Measurements from ENCODE around the gene WNT7B.

The WNT7B gene

DNA sequence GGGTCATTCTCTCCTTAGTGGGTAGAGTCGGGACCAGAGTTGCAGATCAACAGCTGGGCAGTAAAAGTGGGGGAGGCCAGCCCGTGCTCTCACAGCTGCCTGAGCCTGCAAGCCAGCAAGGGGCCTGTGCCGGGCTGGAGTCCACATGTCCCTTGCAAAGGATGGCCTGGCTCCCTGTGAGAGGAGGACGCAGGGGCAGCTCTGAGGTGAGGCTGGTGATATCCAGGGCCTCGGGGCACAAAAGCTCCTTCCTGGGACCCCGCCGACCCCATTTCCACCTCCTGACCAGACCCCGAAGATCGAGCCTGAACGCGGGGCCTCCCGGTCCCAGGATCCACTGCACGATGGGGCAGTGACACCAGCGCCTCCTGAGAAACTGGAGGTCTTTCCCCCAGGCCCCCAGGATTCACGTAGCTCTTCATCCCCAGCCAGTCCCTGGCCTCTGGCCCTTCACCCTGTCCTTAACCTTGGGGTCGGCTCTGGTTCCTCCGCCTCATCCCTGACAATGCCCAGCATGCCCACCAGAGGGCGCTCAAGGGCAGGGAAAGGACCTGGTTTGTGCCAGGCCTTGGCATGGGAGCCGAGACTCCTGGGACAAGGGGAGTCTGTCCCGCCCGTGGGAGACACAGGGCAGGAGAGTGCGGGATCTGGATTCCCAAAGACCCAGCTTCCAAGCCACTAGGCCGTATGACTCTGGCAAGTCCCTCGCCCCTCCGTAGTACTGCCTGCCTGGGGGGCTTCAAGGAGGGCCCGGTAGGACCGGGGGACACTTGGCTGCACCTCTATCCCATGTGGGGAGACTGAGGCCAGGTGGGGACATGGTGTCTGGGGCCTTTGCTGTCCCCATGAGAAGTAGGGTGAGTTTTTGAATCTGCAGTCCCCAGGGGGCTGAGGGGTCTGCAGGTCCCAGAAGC lies 17.8 kb upstream of the WNT7B start:
- peak; percentile 82 for DNase-seq

DNA sequence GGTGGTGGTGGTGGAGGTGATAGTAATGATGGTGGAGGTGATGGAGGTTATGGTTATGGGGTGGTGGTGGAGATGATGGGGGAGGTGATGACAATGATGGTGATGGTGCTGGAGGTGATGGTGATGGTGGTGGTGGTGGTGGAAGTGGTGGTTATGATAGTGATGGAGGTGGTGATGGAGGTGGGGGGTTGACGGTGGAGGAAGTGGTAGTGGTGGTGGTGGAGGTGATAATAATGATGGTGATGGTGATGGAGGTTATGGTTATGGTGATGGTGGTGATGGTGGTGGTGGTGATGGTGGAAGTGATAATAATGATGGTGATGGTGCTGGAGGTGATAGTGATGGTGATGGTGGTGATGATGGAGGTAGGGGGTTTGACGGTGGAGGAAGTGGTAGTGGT lies 16.9 kb upstream of the WNT7B start:
- no peak for DNase-seq

DNA sequence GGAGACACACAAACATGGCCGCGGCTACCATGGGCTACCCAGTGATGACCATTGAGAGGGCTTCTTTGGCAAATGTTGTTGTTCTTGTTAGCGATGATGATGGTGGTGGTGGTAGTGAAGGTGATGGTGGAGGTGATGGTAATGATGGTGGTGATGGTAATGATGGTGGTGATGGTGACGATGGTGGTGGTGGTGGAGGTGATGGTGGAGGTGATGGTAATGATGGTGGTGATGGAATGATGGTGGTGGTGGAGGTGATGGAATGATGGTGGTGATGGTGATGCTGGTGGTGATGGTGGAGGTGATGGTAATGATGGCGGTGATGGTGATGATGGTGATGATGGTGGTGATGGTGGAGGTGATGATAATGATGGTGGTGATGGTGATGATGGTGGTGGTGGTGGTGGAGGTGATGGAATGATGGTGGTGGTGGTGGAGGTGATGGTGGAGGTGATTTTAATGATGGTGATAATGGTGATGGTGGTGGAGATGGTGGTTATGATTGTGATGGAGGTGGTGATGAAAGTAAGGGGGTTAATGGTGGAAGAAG lies 16.3 kb upstream of the WNT7B start:
- DNase-seq, result no peak

DNA sequence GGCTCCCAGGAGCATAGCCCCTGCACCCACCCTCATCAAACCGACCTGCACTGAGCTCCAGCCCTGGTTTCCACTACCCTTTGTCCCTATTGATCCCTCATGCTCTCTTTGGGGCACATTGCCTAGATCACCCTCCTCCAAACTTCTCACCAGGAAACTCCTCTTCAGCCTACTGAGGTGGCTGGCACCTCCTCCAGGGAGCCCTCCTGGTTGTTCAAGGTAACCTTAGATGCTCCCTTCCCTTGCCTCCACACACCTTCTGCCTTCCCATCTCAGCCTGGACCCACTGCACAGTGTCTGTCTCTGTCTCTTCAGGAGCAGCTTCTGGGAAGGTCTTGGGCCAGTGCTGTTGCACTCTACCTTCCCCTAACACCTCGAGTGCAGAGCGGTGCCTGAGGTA lies 15.8 kb upstream of the WNT7B start:
- no peak for DNase-seq

DNA sequence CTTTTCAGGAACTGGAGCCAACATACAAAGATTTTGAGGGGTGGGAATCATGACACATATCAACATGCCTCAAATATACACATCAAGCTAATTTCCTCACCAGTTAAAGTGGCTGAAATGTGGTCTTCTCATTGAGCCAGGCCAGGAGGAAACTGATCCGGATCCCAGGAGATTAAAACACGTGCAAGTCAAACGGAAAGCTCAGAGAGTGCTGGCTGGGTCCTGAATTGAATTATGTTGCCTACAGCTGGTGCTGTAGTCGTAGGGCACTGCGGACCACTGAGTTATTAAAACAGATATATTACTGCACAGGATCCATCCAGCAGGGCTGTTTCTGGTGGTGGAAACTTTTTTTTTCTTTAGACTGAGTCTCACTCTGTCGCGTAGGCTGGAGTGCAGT lies 14.1 kb upstream of the WNT7B start:
- no peak for DNase-seq

- DNase-seq, result no peak
Measured at GRCh38 chr22:45987136-45987861, 10.3 kb upstream of the WNT7B start.

GRCh38 chr22:45984316-45984916 lies 7.5 kb upstream of the WNT7B start:
- DNase-seq, result no peak

- DNase-seq, result no peak
Measured at GRCh38 chr22:45983797-45984196, 6.8 kb upstream of the WNT7B start.

- no peak for DNase-seq
Measured at GRCh38 chr22:45980761-45981160, 3.8 kb upstream of the WNT7B start.

GRCh38 chr22:45980268-45980570 lies 3.3 kb upstream of the WNT7B start:
- no peak for DNase-seq

DNA sequence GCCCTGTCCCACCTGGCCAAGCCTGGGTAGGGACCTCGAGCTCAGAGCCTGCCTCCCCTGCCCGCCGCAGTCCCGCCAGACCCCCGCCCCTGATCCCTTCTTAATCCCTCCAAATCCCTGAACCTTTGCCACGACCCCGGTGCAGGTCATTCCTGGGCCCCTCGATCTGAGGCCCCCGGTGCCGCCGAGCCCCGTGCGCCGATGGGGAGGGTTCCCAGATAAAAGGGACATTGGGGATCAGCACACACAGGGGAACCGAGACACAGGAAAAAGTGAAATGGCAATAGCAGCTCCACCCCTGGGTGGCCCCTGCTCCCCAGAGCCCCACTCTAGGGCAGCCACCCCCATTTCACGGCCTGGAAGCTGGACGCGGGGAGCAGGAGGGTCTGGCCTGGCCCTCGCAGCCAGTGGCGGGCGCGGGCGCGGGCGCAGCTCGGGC lies 1.3 kb upstream of the WNT7B start:
- no peak for DNase-seq

DNA sequence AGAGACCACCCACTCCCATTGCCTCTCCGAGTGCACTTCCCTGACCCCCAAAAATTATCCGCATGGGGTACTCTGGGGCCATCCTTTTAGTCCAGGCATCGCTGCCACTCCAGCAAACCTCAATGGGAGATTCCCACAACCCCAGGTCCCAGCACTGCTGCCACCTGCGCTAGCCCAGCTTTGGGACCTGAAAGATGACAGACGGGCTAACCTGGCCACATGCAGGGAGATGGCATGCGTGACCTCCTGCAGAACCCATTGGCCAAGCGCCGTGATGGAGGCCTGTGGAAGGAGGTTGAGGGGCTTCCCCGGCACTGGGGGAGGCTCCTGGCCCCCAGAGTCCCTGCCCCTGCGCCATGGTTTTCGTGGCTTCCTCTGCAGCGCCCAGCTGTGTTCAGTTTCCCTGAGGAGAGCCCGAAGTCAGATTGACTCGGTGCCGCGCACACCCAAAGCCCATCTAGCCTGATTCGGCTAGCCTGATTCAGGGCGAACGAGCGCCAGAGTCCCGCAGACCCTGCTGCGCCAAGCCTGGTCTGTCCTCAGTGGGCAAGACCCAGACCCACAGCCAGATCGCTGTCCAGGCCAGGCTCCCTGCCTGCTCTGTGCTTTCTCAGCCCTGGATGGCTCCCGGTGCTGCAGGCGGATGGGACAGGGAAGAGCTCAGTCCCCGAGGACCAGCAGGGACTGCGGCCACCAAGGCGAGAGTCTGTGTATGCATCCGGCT lies 751 bp upstream of the WNT7B start:
- DNase-seq, result no peak

DNA sequence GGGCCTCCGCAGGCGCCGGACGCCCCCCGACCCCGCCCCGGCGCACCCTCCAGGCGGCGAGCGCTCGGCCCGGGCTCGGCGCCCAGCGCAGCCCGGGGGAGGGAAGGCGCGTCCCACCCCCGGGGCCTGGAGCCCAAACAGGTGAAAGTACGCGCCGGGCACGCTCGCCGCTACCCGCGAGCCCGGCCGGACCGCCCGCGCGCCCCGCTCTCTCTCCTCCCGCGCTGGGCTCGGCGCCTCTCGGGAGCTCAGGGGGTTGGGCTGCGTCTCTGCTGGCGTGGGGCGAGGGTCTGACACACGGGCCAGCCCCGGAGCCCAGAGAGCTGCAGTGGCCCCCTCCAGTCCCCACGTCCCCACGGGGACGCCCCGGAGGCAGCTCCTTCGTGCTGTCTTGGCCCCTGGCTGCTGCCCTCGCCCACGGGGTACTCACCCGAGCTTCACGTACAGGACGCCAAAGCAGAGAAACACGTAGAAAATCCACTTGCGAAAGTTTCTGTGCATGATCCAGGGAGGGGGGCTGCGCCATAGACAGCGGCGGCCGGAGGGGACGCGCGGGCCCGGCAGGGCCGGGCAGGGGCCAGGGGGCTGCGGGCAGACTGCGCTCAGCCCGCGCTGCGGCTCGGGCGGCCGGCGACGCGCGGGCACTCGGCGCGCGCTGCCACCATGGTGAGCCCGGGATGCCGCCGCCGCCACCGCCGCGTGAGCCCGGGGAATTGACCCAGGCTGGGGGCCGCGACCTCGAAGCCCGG lies 534 bp downstream of the WNT7B start:
- DNase-seq, result no peak

GRCh38 chr22:45975164-45976161 lies 1.5 kb downstream of the WNT7B start:
- no peak for DNase-seq

DNA sequence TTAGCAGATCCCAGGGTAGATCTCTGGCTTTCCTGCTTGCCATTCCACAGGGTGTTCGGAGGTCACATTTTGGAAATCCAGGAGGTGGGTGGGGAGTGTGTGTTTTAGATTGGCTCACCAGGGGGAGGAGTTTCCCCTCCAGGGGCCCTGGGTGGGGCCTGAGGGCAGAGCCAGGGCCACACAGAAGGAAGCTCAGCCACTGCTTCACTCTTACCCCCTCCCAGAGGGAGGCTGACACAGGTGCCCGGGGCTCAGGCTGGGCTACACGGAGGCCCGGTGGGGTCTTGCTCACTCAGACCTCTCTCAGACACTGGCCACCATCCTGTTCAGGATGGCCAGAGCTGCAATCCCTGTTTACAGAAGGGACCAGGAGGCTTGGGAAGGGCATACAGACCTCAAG lies 2.5 kb downstream of the WNT7B start:
- no peak for DNase-seq

GRCh38 chr22:45972889-45973253 lies 4.1 kb downstream of the WNT7B start:
- DNase-seq, result no peak

GRCh38 chr22:45972091-45972888 lies 4.7 kb downstream of the WNT7B start:
- DNase-seq, result no peak

GRCh38 chr22:45971408-45972028 lies 5.4 kb downstream of the WNT7B start:
- no peak for DNase-seq

DNA sequence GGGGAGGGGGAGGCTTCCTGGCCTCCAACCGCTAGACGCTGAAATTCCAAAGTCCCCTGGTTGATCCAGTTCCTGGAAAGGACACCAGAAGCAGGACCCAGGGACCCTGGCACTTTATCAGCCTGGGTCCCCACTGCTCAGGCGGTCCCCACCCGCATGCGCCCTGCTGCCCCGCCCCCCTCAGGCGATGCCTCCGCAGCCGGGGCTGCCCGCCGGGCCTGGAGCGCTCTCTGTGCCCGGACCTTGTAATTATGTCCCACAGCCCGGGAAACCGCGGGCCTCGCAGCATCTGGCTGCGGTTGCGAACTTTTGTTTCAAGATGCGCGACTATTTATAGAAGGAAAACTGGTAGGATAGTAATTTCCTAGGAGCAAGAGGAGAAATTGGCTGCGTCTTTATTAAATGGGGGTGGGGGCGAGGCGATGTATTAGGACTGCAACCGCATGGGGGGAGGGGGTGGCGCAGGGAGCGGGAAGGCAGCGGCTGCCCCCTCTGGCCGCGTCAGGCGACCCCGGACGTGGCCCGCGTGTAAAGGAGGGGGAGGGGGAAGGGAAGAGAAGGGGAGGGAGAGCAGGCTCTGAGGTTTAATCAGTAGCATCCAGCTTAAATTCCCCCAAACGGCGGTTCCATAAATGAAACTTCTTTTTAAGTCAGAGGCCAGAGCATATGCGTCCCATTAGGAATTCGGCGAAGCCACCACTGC lies 6.1 kb downstream of the WNT7B start:
- DNase-seq, result no peak
